Thyroid gland (tissue), 4 donors: Measurements from ENCODE around the gene SLC4A8. TPM values are rescaled to one million over a fixed set of nuclear protein-coding genes. Genes with fewer than 3 reads are reported as not detected.

Experiments
- DNase-seq, 2 donors: peaks; one replicate each; pipeline ENCODE4 v3.0.0-alpha.2; 2019
- H3K27ac ChIP-seq, 3 donors: fragments of 200-600 bp; sonication (generic); 1 replicate in 2 of 3; 2 replicates in 1 of 3; pipeline ENCODE4 v1.5.1; 2016 to 2019; ENCODE audit warnings: mild to moderate bottlenecking in 1 of 3, moderate library complexity in 1 of 3
- H3K27me3 ChIP-seq: fragments of 200-600 bp; sonication (generic); one replicate; pipeline ENCODE4 v1.5.1; 2019
- H3K36me3 ChIP-seq, 2 donors: fragments of 200-600 bp; sonication (generic); one replicate each; pipeline ENCODE4 v1.5.1; 2016 to 2019
- H3K4me1 ChIP-seq, 2 donors: fragments of 200-600 bp; sonication (generic); one replicate each; pipeline ENCODE4 v1.5.1; 2017 to 2019
- H3K4me3 ChIP-seq, 3 donors: fragments of 200-600 bp; sonication (generic); replicated peaks in 1 of 3; 1 replicate in 2 of 3; 2 replicates in 1 of 3; pipeline ENCODE4 v1.5.1; 2016; ENCODE audit warnings: mild to moderate bottlenecking in 1 of 3
- H3K9me3 ChIP-seq: fragments of 200-600 bp; sonication (generic); one replicate; pipeline ENCODE4 v1.5.1; 2017
- CTCF ChIP-seq, 6 experiments: fragments of 200-600 bp in 3 of 6; fragments of 450-650 bp in 3 of 6; sonication (generic) in 3 of 6; IDR thresholded peaks; one replicate each; pipeline ENCODE4 v1.5.1; 2016 to 2019; ENCODE audit warnings: antibody characterized with exemption in 6 of 6, mild to moderate bottlenecking in 2 of 6, inconsistent platforms in 1 of 6, moderate library complexity in 1 of 6
- POLR2A ChIP-seq, 2 donors: fragments of 450-650 bp; IDR thresholded peaks; one replicate each; pipeline ENCODE4 v1.6.1; 2017; ENCODE audit warnings: antibody characterized with exemption in 2 of 2, mild to moderate bottlenecking in 2 of 2, moderate library complexity in 1 of 2
- WGBS, 2 donors: methylation state at CpG; one replicate each; pipeline ENCODE4 v1.1.5; 2017; 5-methylcytosine and 5-hydroxymethylcytosine counted together
- intact Hi-C: fragments of 100-400 bp; cut with DNase I; formaldehyde crosslinking; loops from one replicate; pipeline ENCODE4 v1.15.1; 2023
- total RNA-seq, 4 donors: library from RNA; depleted of rRNA; stranded (reverse); fragments of >200 nt; gene quantifications; one replicate each; pipeline ENCODE4 v1.2.3, GENCODE V29; 2016

Gene SLC4A8
- total RNA-seq, 4 donors from 2014 or later, result 0.33 to 1.5 (median 0.62) TPM

GRCh38 chr12:51473947-51474346 lies 49.3 kb downstream of the SLC4A8 start:
- Histone ChIP-seq H3K27me3 (no peaks in the 10 kb centered on the region), H3K4me1 (no peaks in the 10 kb centered on the region), H3K4me3 (no peak overlapping the region), H3K36me3 (no peaks in the 10 kb centered on the region), H3K9me3 (no peaks in the 10 kb centered on the region), H3K27ac (no peak overlapping the region)
- no peak for DNase-seq
- TF ChIP-seq POLR2A (IDR thresholded peaks at IDR 0.05), result no peak
- 92 to 98% methylated on average over 2 of the region's 2 CpGs for WGBS, 2 donors
- intact Hi-C loops, result no loop called here

GRCh38 chr12:51475543-51475942 lies 50.9 kb downstream of the SLC4A8 start:
- 92 to 100% methylated on average over 1 of the region's 1 CpG for WGBS, 2 donors
- no peaks in the 10 kb centered on the region for H3K9me3 ChIP-seq
- intact Hi-C loops, result no loop called here
- H3K4me3 ChIP-seq, result no peak overlapping the region
- TF ChIP-seq CTCF (IDR thresholded peaks at IDR 0.05) (no peak), POLR2A (IDR thresholded peaks at IDR 0.05) (no peak)
- no peaks in the 10 kb centered on the region for H3K4me1 ChIP-seq
- no peak for DNase-seq
- H3K27ac ChIP-seq, result no peak overlapping the region
- H3K27me3 ChIP-seq, result no peaks in the 10 kb centered on the region
- no peaks in the 10 kb centered on the region for H3K36me3 ChIP-seq

DNA sequence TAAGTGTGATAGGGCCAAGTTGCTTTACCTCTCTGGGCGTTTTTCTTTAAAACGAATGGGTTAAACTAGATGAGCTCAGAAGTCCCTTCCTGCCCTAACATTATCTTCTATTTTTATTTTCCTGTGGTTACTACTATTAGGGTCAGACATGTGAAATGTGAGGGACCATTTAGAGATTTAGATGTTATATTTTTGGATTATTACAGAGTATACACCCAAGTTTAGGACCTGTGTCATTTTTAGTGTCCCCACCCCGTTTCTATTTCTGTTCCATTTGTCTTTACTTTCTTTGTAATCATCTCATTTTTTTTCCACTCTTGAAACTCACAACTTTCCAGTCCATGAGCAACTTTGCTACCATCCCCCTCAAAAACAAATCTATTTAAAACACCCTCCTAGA lies 56.3 kb downstream of the SLC4A8 start:
- no peak for TF ChIP-seq POLR2A (IDR thresholded peaks at IDR 0.05)
- no peak for TF ChIP-seq CTCF (IDR thresholded peaks at IDR 0.05)
- H3K4me3 ChIP-seq, result no peak overlapping the region
- no peaks in the 10 kb centered on the region for H3K9me3 ChIP-seq
- no peaks in the 10 kb centered on the region for H3K27me3 ChIP-seq
- H3K4me1 ChIP-seq, result no peaks in the 10 kb centered on the region
- no peak overlapping the region for H3K27ac ChIP-seq
- no peaks in the 10 kb centered on the region for H3K36me3 ChIP-seq
- WGBS, 2 donors, result 76 to 87% methylated on average over 3 of the region's 3 CpGs
- intact Hi-C loops, result no loop called here
- no peak for DNase-seq

- Histone ChIP-seq H3K9me3 (no peaks in the 10 kb centered on the region), H3K4me1 (no peaks in the 10 kb centered on the region), H3K27me3 (no peaks in the 10 kb centered on the region), H3K4me3 (no peak overlapping the region), H3K27ac (no peak overlapping the region), H3K36me3 (no peaks in the 10 kb centered on the region)
- WGBS, 2 donors, result 67 to 72% methylated on average over 3 of the region's 3 CpGs
- TF ChIP-seq POLR2A (IDR thresholded peaks at IDR 0.05), result no peak
- no peak for TF ChIP-seq CTCF (IDR thresholded peaks at IDR 0.05)
- intact Hi-C loops, result no loop called here
- DNase-seq, result no peak
These were observed 58.5 kb downstream of the SLC4A8 start for GRCh38 chr12:51482929-51483697.

DNA sequence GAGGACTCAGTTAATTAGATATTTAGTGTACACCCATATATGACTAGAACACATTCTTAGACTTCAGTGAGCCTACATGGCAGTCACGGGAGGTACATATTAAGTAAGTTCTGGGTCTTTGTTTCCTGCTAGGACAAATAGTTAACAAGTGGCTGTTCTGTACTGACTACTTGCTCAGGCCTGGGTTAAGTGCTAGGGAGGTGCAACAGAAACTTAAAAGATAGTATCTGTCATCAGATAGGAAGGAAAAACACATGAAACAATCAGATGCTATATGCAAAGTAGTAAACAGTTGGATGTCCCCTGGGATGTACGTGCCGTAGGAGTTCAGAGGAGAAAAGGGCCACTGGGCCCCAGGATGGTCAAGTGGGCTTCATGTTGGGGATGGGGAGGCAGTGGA lies 59.5 kb downstream of the SLC4A8 start:
- H3K27ac ChIP-seq, result no peak overlapping the region
- no peaks in the 10 kb centered on the region for H3K36me3 ChIP-seq
- 80 to 85% methylated on average over 3 of the region's 3 CpGs for WGBS, 2 donors
- no peaks in the 10 kb centered on the region for H3K4me1 ChIP-seq
- no peak for DNase-seq
- no peaks in the 10 kb centered on the region for H3K9me3 ChIP-seq
- no peak for TF ChIP-seq CTCF (IDR thresholded peaks at IDR 0.05)
- TF ChIP-seq POLR2A (IDR thresholded peaks at IDR 0.05), result no peak
- intact Hi-C loops, result no loop called here
- H3K27me3 ChIP-seq, result no peaks in the 10 kb centered on the region
- H3K4me3 ChIP-seq, result no peak overlapping the region
